HG02884 (cell line): ENCODE data around the gene UBE2D1.

Experiments
- ATAC-seq: cut with Tn5 transposase; IDR thresholded peaks from one replicate; pipeline ENCODE4 v1.9.1; 2021; ENCODE audit warnings: mild to moderate bottlenecking, moderate library complexity; ENCODE audit not compliant: unreplicated experiment

The UBE2D1 gene

DNA sequence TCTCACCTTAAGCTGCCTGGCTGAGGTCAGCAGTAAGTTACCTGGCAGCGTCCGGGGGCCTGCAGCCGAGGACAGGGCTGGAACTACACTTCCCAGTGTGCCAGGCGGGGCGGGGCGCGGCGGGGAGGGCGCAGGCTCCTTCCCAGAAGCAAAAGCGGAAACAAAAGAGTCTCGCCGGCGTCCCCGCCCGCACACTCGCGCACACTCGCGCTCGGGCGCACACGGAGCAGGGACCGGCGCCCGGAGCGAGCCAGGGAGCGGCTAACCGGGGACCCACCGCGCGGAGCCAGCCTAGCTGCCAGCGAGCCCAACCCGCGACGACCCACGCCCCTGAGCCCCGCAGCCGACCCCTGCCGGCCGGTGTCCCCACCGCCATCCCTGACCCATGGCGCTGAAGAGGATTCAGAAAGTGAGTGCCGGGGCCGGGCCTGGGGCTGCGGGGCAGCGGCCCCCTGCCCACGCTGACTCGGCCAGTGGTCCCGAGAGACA lies at the start of gene UBE2D1:
UBE2D1 (plus strand) TSS at position 190 of the 489 bp plus-strand sequence; CDS start at position 386, 196 bp downstream.
- ATAC-seq = peak; percentile 97

GRCh38 chr10:58291538-58292174 lies 43.1 kb upstream of the UBE2D1 start:
- peak; percentile 91 for ATAC-seq

DNA sequence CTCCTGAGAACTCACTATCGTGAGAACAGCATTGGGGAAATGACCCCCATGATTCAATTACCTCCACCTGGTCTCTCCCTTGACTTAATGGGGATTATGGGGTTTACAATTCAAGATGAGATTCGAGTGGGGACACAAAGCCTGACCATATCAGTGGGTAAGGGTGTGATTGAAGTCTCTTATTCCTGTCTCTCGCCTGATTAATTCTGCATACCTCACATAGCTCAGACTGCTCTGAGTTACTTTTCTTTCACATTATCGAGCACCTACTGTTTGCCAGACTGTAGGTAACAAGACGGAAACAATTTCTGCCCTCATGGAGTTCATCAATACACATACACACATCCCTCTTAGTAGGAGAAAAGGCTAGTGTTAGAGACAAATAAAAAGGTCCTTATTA lies 40.8 kb upstream of the UBE2D1 start:
- no peak for ATAC-seq

DNA sequence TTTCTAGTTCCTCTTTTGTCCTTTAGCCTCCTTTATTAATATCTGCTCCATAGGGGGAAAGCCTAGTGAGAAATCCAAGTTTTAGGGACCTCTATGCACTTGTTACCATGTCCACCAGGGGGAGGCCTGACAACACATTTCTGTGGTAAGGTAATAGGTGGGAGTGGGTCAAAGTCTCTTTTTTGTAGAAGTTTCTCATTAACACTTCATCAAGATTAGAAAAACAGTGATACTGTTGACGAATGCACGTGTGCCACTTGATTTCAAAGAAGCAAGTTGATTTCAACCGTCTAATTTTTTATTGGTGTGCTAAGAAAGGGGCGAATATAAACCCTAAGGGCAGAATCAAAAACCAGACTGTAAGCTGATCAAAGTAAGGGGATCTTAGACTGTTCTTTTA lies 35.2 kb upstream of the UBE2D1 start:
- peak; percentile 94 for ATAC-seq

GRCh38 chr10:58300676-58301075 lies 34.1 kb upstream of the UBE2D1 start:
- no peak for ATAC-seq

DNA sequence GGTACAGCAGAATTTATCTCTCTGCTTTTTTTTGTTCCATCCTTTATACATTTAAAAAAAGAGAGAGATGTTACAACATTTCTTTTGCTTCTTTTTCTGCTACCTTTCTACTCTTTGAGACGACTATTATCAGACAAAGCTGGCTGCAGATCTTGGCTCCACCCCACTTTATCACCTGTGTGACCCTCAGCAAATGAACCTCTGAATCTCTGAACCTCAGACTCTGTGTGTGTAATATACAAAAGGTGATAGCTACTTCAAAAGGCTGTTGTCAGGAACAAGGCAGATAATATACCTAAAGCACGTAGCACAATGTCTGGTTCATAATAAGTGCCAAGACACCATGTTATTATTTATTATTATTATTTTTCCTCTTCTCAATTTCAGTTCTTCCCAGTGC lies 32.6 kb upstream of the UBE2D1 start:
- ATAC-seq = no peak

GRCh38 chr10:58304099-58304633 lies 30.6 kb upstream of the UBE2D1 start:
- no peak for ATAC-seq

DNA sequence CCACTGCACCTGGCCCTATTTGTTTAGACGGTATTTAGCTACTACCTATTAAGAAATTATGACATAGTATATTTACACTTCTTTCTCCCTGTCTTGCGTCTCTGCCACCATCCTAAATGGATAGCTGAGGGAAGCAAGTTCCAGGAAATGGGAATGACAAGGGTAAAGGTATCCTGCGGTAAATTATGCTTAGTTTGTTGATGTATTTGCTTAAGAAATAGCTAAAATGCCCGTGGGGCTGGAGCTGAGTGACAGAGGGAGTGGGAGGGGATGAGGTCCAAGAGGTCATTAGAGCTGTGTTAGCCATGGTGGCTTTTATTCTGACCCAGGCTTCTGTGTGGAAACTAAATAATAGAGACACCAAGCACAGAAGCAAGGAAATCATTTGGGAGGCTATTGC lies 29.0 kb upstream of the UBE2D1 start:
- ATAC-seq = no peak

- ATAC-seq = no peak
Measured at GRCh38 chr10:58307676-58308075, 27.1 kb upstream of the UBE2D1 start.

GRCh38 chr10:58311026-58311425 lies 23.8 kb upstream of the UBE2D1 start:
- no peak for ATAC-seq

DNA sequence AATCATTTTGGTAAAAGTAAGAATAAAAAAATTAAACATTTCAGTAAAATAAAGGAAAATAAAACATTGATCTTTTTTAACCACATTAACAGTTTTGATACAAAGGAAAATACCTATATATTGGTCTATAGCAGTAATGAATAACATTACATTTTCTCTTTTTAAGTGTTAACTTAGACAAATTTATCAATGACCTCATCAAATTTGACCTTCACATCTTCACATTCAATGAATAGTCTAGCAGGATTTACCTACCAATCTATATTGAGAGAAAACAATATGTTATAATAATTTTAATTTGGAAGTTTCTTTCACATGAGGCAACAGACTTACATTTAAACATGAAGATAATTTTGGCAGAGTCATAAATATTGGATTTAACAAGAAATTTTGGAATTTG lies 17.9 kb upstream of the UBE2D1 start:
- no peak for ATAC-seq

DNA sequence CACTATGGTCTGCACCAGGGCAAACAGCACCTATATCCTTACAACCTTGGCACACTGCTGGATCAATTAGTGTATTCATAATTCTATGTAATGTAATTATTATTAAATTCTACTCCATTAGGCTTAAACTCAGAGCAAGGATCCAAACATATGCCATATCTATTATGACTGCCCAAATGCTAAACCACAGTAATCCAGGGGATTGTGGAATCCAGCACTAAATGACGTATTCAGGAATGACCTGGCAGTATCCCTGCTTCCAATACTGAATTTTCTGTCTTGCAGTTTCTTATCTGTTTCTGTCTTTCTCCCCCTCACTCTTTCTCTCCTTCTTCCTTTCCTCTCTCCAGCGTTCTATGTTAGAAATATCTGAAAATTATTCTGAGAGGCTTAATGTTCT lies 16.5 kb upstream of the UBE2D1 start:
- ATAC-seq = no peak

- no peak for ATAC-seq
Measured at GRCh38 chr10:58319599-58319998, 15.2 kb upstream of the UBE2D1 start.

DNA sequence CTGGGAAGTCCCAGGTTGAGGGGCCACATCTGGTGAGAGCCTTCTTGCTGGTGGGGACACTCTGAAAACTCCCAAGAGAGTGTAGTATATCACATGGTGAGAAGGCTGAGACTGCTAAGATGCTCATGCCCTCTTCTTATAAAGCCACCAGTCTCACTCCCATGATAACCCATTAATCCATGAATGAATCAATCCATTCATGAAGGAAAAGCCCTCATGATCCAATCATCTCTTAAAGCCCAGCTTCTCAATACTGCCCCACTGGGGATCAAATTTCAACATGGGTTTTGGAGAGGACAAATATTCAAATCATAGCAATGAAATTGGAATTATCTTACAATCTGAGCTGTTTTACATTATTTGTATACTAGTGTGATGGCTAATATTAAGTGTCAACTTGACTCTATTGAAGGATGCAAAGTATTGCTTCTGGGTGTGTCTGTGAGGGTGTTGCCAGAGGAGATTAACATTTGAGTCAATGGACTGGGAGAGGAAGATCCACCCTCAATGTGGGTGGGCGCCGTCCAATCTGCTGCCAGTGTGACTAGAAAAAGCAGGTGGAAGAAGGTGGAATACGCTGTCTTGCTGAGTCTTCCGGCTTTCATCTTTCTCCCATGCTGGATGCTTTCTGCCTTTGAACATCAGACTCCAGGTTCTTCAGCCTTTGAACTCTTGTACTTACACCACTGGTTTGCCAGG lies 14.3 kb upstream of the UBE2D1 start:
- no peak for ATAC-seq

- peak; percentile 65 for ATAC-seq
Measured at GRCh38 chr10:58322072-58322834, 12.6 kb upstream of the UBE2D1 start.

GRCh38 chr10:58322835-58323209 lies 12.0 kb upstream of the UBE2D1 start:
- peak; percentile 12 for ATAC-seq

GRCh38 chr10:58326967-58327381 lies 7.8 kb upstream of the UBE2D1 start:
- ATAC-seq = no peak

- ATAC-seq = no peak
Measured at GRCh38 chr10:58328233-58328632, 6.6 kb upstream of the UBE2D1 start.

- no peak for ATAC-seq
Measured at GRCh38 chr10:58330431-58330830, 4.4 kb upstream of the UBE2D1 start.

- ATAC-seq = no peak
Measured at GRCh38 chr10:58331646-58332045, 3.2 kb upstream of the UBE2D1 start.

GRCh38 chr10:58335306-58336005 lies 650 bp downstream of the UBE2D1 start:
- peak; percentile 33 for ATAC-seq
